Activated CD4-positive, alpha-beta memory T cell treated with anti-CD3 and anti-CD28 coated beads, Interleukin-2, amount 10 ng/mL, durations not matched to agents 7 days and 5 days (primary cell): ENCODE results near the gene MATN4. TPM values are rescaled to one million over a fixed set of nuclear protein-coding genes. Genes with fewer than 3 reads are reported as not detected.

Experiments
- CTCF ChIA-PET: fragments of 350-600 bp; sonication (Branson Sonifier 250); formaldehyde crosslinking; loops from one replicate; lab custom pipeline; 2021; ENCODE audit warnings: antibody characterized with exemption, inconsistent platforms; lab: Charles Lee
- POLR2A ChIA-PET: fragments of 350-600 bp; sonication (Branson Sonifier 250); formaldehyde crosslinking; loops from one replicate; lab custom pipeline; 2021; ENCODE audit warnings: antibody characterized with exemption; lab: Charles Lee
- DNase-seq: peaks from one replicate; pipeline ENCODE4 v3.0.0-alpha.2; 2020
- H3K27ac Mint-ChIP-seq: one replicate; pipeline ENCODE4 v1.8.0; 2021; ENCODE audit warnings: mild to moderate bottlenecking, mixed read lengths
- H3K27me3 Mint-ChIP-seq: one replicate; pipeline ENCODE4 v1.8.0; 2021; ENCODE audit warnings: mixed read lengths
- H3K36me3 Mint-ChIP-seq: one replicate; pipeline ENCODE4 v1.8.0; 2021; ENCODE audit warnings: low read depth, mixed read lengths
- H3K4me1 Mint-ChIP-seq: one replicate; pipeline ENCODE4 v1.8.0; 2021; ENCODE audit warnings: mixed read lengths
- H3K4me3 Mint-ChIP-seq: one replicate; pipeline ENCODE4 v1.8.0; 2021; ENCODE audit warnings: mild to moderate bottlenecking, mixed read lengths
- H3K9me3 Mint-ChIP-seq: one replicate; pipeline ENCODE4 v1.8.0; 2021; ENCODE audit warnings: mixed read lengths
- total RNA-seq, 2 experiments: library from RNA; stranded (reverse); gene quantifications; one replicate each; pipeline ENCODE4 v1.2.3, GENCODE V29; 2021

MATN4 gene
- total RNA-seq, 2 experiments from 2014 or later: 0.83 to 1.5 TPM

- peak overlapping the region; percentile 64 for H3K4me3 Mint-ChIP-seq
- H3K4me1 Mint-ChIP-seq: peaks cover 10% of the 10 kb centered on the region
- POLR2A ChIA-PET: interaction anchor here (0.8 to 2.3 kb wide), 7 partner anchors 9 to 641 kb away, joined by 3 to 15 read pairs (median 3); partner anchors contain the start of genes PCIF1 and SYS1
- no peaks in the 10 kb centered on the region for H3K9me3 Mint-ChIP-seq
- peak; percentile 84 for DNase-seq
- peaks cover 2% of the 10 kb centered on the region for H3K36me3 Mint-ChIP-seq
- CTCF ChIA-PET: interaction anchor here (0.7 to 6.1 kb wide), 70 partner anchors 9 to 818 kb away, joined by 3 to 95 read pairs (median 4); partner anchors contain the start of genes MATN4, RBPJL, SLPI and SYS1
- peaks cover 39% of the 10 kb centered on the region for H3K27me3 Mint-ChIP-seq
- H3K27ac Mint-ChIP-seq: no peak overlapping the region
Observed at GRCh38 chr20:45293041-45294002, 14.8 kb downstream of the MATN4 start.

GRCh38 chr20:45292343-45292742 lies 15.8 kb downstream of the MATN4 start:
- ChIA-PET CTCF (interaction anchor here (0.8 to 6.1 kb wide), 19 partner anchors 10 to 817 kb away, joined by 3 to 95 read pairs (median 6); partner anchors contain the start of gene TTPAL), POLR2A (interaction anchor here (1.0 to 2.3 kb wide), 3 partner anchors 8 to 55 kb away, joined by 3 to 15 read pairs (median 3); partner anchors contain the start of gene SDC4)
- Mint-ChIP-seq H3K36me3 (peaks cover 2% of the 10 kb centered on the region), H3K27me3 (peaks cover 45% of the 10 kb centered on the region), H3K4me1 (peaks cover 10% of the 10 kb centered on the region), H3K27ac (no peak overlapping the region), H3K4me3 (peak overlapping the region; percentile 64), H3K9me3 (no peaks in the 10 kb centered on the region)
- DNase-seq: no peak

GRCh38 chr20:45291526-45291925 lies 16.6 kb downstream of the MATN4 start:
- Mint-ChIP-seq H3K9me3 (no peaks in the 10 kb centered on the region), H3K4me3 (no peak overlapping the region), H3K27ac (no peak overlapping the region), H3K36me3 (peaks cover 2% of the 10 kb centered on the region), H3K4me1 (peaks cover 10% of the 10 kb centered on the region), H3K27me3 (peaks cover 50% of the 10 kb centered on the region)
- ChIA-PET POLR2A (interaction anchor here (0.9 to 1.1 kb wide), 3 partner anchors 12 to 56 kb away, joined by 3 to 4 read pairs (median 3); partner anchors contain the start of gene SDC4), CTCF (interaction anchor here (1.1 to 6.1 kb wide), 20 partner anchors 9 to 816 kb away, joined by 3 to 95 read pairs (median 6); partner anchors contain the start of gene TTPAL)
- no peak for DNase-seq

GRCh38 chr20:45290677-45291355 lies 17.3 kb downstream of the MATN4 start:
- H3K4me1 Mint-ChIP-seq: peaks cover 10% of the 10 kb centered on the region
- peaks cover 2% of the 10 kb centered on the region for H3K36me3 Mint-ChIP-seq
- no peak overlapping the region for H3K4me3 Mint-ChIP-seq
- CTCF ChIA-PET: interaction anchor here (0.9 to 6.1 kb wide), 20 partner anchors 12 to 480 kb away, joined by 3 to 95 read pairs (median 6); no protein-coding TSS in a partner anchor
- peaks cover 53% of the 10 kb centered on the region for H3K27me3 Mint-ChIP-seq
- H3K9me3 Mint-ChIP-seq: no peaks in the 10 kb centered on the region
- DNase-seq: peak; percentile 72
- POLR2A ChIA-PET: interaction anchor here (0.9 to 1.2 kb wide), 3 partner anchors 13 to 195 kb away, joined by 3 to 4 read pairs (median 4); no protein-coding TSS in a partner anchor
- H3K27ac Mint-ChIP-seq: no peak overlapping the region

- peaks cover 10% of the 10 kb centered on the region for H3K4me1 Mint-ChIP-seq
- H3K9me3 Mint-ChIP-seq: no peaks in the 10 kb centered on the region
- H3K36me3 Mint-ChIP-seq: peaks cover 1% of the 10 kb centered on the region
- H3K4me3 Mint-ChIP-seq: no peak overlapping the region
- ChIA-PET POLR2A (interaction anchor here (1.1 to 1.2 kb wide), 2 partner anchors 57 to 194 kb away, joined by 4 read pairs; no protein-coding TSS in a partner anchor), CTCF (interaction anchor here (0.9 to 6.1 kb wide), 18 partner anchors 13 to 481 kb away, joined by 3 to 95 read pairs (median 6); no protein-coding TSS in a partner anchor)
- no peak for DNase-seq
- no peak overlapping the region for H3K27ac Mint-ChIP-seq
- peaks cover 56% of the 10 kb centered on the region for H3K27me3 Mint-ChIP-seq
Observed at GRCh38 chr20:45289942-45290676, 18.0 kb downstream of the MATN4 start.

- CTCF ChIA-PET: interaction anchor here (0.6 to 1.5 kb wide), 4 partner anchors 12 to 744 kb away, joined by 3 to 5 read pairs (median 4); no protein-coding TSS in a partner anchor
Observed at GRCh38 chr20:45288860-45289259, 19.2 kb downstream of the MATN4 start.

GRCh38 chr20:45288376-45288775 lies 19.7 kb downstream of the MATN4 start:
- ChIA-PET POLR2A (no interaction called here), CTCF (interaction anchor here (0.6 to 1.5 kb wide), 4 partner anchors 13 to 744 kb away, joined by 3 to 5 read pairs (median 4); no protein-coding TSS in a partner anchor)
- no peaks in the 10 kb centered on the region for H3K36me3 Mint-ChIP-seq

More at GRCh38 chr20:45288860-45289259, 19.2 kb downstream of the MATN4 start:
- H3K27me3 Mint-ChIP-seq: peaks cover 50% of the 10 kb centered on the region
- H3K4me1 Mint-ChIP-seq: peaks cover 8% of the 10 kb centered on the region
- H3K4me3 Mint-ChIP-seq: no peak overlapping the region
- no peaks in the 10 kb centered on the region for H3K9me3 Mint-ChIP-seq
- POLR2A ChIA-PET: no interaction called here
- no peaks in the 10 kb centered on the region for H3K36me3 Mint-ChIP-seq
- no peak overlapping the region for H3K27ac Mint-ChIP-seq
- no peak for DNase-seq

GRCh38 chr20:45283551-45284057 lies 24.5 kb downstream of the MATN4 start:
- H3K4me3 Mint-ChIP-seq: no peak overlapping the region
- POLR2A ChIA-PET: interaction anchor here (0.6 to 1.1 kb wide), 2 partner anchors 10 to 37 kb away, joined by 3 read pairs; no protein-coding TSS in a partner anchor
- CTCF ChIA-PET: interaction anchor here (0.6 to 1.9 kb wide), 2 partner anchors 10 to 735 kb away, joined by 3 to 9 read pairs; no protein-coding TSS in a partner anchor
- DNase-seq: no peak
- H3K4me1 Mint-ChIP-seq: peaks cover 4% of the 10 kb centered on the region
- H3K36me3 Mint-ChIP-seq: no peaks in the 10 kb centered on the region
- H3K27me3 Mint-ChIP-seq: peaks cover 45% of the 10 kb centered on the region
- H3K27ac Mint-ChIP-seq: no peak overlapping the region
- H3K9me3 Mint-ChIP-seq: no peaks in the 10 kb centered on the region

More at GRCh38 chr20:45288376-45288775, 19.7 kb downstream of the MATN4 start:
- Mint-ChIP-seq H3K27ac (no peak overlapping the region), H3K27me3 (peaks cover 50% of the 10 kb centered on the region), H3K4me3 (no peak overlapping the region), H3K4me1 (peaks cover 6% of the 10 kb centered on the region), H3K9me3 (no peaks in the 10 kb centered on the region)
- no peak for DNase-seq

- no peaks in the 10 kb centered on the region for H3K36me3 Mint-ChIP-seq
- no peak for DNase-seq
- no peak overlapping the region for H3K4me3 Mint-ChIP-seq
- ChIA-PET CTCF (interaction anchor here (0.7 to 1.9 kb wide), 4 partner anchors 9 to 29 kb away, joined by 3 to 9 read pairs (median 5); no protein-coding TSS in a partner anchor), POLR2A (interaction anchor here (1.1 kb wide), 1 partner anchor 10 kb away, joined by 3 read pairs; no protein-coding TSS in a partner anchor)
- H3K9me3 Mint-ChIP-seq: no peaks in the 10 kb centered on the region
- H3K27ac Mint-ChIP-seq: no peak overlapping the region
- peaks cover 4% of the 10 kb centered on the region for H3K4me1 Mint-ChIP-seq
- H3K27me3 Mint-ChIP-seq: peaks cover 43% of the 10 kb centered on the region
Observed at GRCh38 chr20:45282700-45283550, 25.2 kb downstream of the MATN4 start.

- DNase-seq: no peak
- H3K27me3 Mint-ChIP-seq: peaks cover 44% of the 10 kb centered on the region
- no peaks in the 10 kb centered on the region for H3K36me3 Mint-ChIP-seq
- no peak overlapping the region for H3K27ac Mint-ChIP-seq
- H3K4me1 Mint-ChIP-seq: peaks cover 4% of the 10 kb centered on the region
- ChIA-PET POLR2A (no interaction called here), CTCF (interaction anchor here (2.2 kb wide), 1 partner anchor 14 kb away, joined by 6 read pairs; no protein-coding TSS in a partner anchor)
- no peaks in the 10 kb centered on the region for H3K9me3 Mint-ChIP-seq
- no peak overlapping the region for H3K4me3 Mint-ChIP-seq
Observed at GRCh38 chr20:45279992-45280391, 28.1 kb downstream of the MATN4 start.
